Neural cell (in vitro differentiated cells): Measurements from ENCODE around the gene SLC26A4. TPM values are rescaled to one million over a fixed set of nuclear protein-coding genes. Genes with fewer than 3 reads are reported as not detected.

ENCODE experiments used
- H2AFZ ChIP-seq: fragments of 200-600, 300-800 bp; sonication (generic), shearing (Covaris generic); 2 replicates; pipeline ENCODE4 v1.6.0; 2014; ENCODE audit warnings: low read depth, mild to moderate bottlenecking, antibody characterized with exemption, low read length, moderate library complexity
- H3F3A ChIP-seq: fragments of 200-600 bp; shearing (Covaris generic); 2 replicates; pipeline ENCODE4 v1.6.1; 2016; ENCODE audit warnings: mild to moderate bottlenecking, moderate library complexity, mixed read lengths, antibody characterized with exemption, low read length; ENCODE audit not compliant: insufficient read depth, poor library complexity, severe bottlenecking
- H3K27ac ChIP-seq: fragments of 200-600, 300-800 bp; sonication (generic), shearing (Covaris generic); 2 replicates; pipeline ENCODE4 v1.5.1; 2014; ENCODE audit warnings: mild to moderate bottlenecking, low read length, moderate library complexity
- H3K27me3 ChIP-seq: fragments of 300-800, 200-600 bp; sonication (generic), shearing (Covaris generic); 2 replicates; pipeline ENCODE4 v1.6.0; 2014; ENCODE audit warnings: mild to moderate bottlenecking, low read depth, low read length, moderate library complexity; ENCODE audit not compliant: insufficient read depth
- H3K36me3 ChIP-seq: fragments of 300-800, 200-600 bp; sonication (generic), shearing (Covaris generic); 2 replicates; pipeline ENCODE4 v1.5.1; 2014; ENCODE audit warnings: mild to moderate bottlenecking, antibody characterized with exemption, low read length, moderate library complexity; ENCODE audit not compliant: insufficient read depth
- H3K4me2 ChIP-seq: fragments of 300-800, 200-600 bp; sonication (generic), shearing (Covaris generic); 2 replicates; pipeline ENCODE4 v1.6.0; 2014; ENCODE audit warnings: mild to moderate bottlenecking, low read length
- H3K4me3 ChIP-seq: fragments of 300-800, 200-600 bp; sonication (generic), shearing (Covaris generic); 2 replicates; pipeline ENCODE4 v1.5.1; 2014; ENCODE audit warnings: mild to moderate bottlenecking, low read length, moderate library complexity
- H3K79me2 ChIP-seq: fragments of 200-600 bp; shearing (Covaris generic); replicated peaks from 2 replicates; pipeline ENCODE4 v1.6.0; 2014; ENCODE audit warnings: mild to moderate bottlenecking, low read length, moderate library complexity; ENCODE audit not compliant: insufficient read depth
- H3K9ac ChIP-seq: fragments of 300-800, 200-600 bp; sonication (generic), shearing (Covaris generic); 2 replicates; pipeline ENCODE4 v1.6.1; 2016; ENCODE audit warnings: mild to moderate bottlenecking, low read length, mixed read lengths
- H3K9me2 ChIP-seq: fragments of 200-600 bp; shearing (Covaris generic); 2 replicates; pipeline ENCODE4 v1.6.1; 2016; ENCODE audit warnings: mild to moderate bottlenecking, low read length, mixed read lengths; ENCODE audit not compliant: insufficient read depth
- H3K9me3 ChIP-seq: fragments of 200-600, 300-800 bp; sonication (generic), shearing (Covaris generic); 2 replicates; pipeline ENCODE4 v1.6.1; 2016; ENCODE audit warnings: mild to moderate bottlenecking, mixed run types, low read length, moderate library complexity, mixed read lengths
- H4K20me1 ChIP-seq: fragments of 200-600 bp; shearing (Covaris generic); 2 replicates; pipeline ENCODE4 v1.6.1; 2016; ENCODE audit warnings: mild to moderate bottlenecking, mixed run types; ENCODE audit not compliant: insufficient read depth
- CTCF ChIP-seq: fragments of 450-650 bp; IDR thresholded peaks from 2 replicates; pipeline ENCODE4 v1.5.1; 2014; ENCODE audit warnings: antibody characterized with exemption, mild to moderate bottlenecking, moderate library complexity; ENCODE audit not compliant: poor library complexity, severe bottlenecking
- EP300 ChIP-seq: fragments of 450-650 bp; conservative IDR thresholded peaks from 2 replicates; pipeline ENCODE4 v1.6.1; 2014; ENCODE audit warnings: antibody characterized with exemption, mild to moderate bottlenecking, moderate library complexity; ENCODE audit not compliant: poor library complexity, severe bottlenecking
- EZH2 ChIP-seq: fragments of 200-600, 300-800 bp; shearing (Covaris generic), sonication (generic); IDR thresholded peaks from 2 replicates; pipeline ENCODE4 v1.6.1; 2014; ENCODE audit warnings: antibody characterized with exemption, low read length, borderline replicate concordance, mild to moderate bottlenecking; ENCODE audit not compliant: insufficient read depth, poor library complexity, severe bottlenecking
- MXI1 ChIP-seq: fragments of 450-650 bp; conservative IDR thresholded peaks from 2 replicates; pipeline ENCODE4 v1.6.1; 2014; ENCODE audit warnings: antibody characterized with exemption, mild to moderate bottlenecking; ENCODE audit not compliant: poor library complexity, severe bottlenecking
- POLR2AphosphoS5 ChIP-seq: IDR thresholded peaks from 2 replicates; pipeline ENCODE4 v1.6.1; 2012
- RAD21 ChIP-seq: fragments of 450-650 bp; conservative IDR thresholded peaks from 2 replicates; pipeline ENCODE4 v1.6.1; 2014; ENCODE audit warnings: antibody characterized with exemption, mild to moderate bottlenecking, moderate library complexity
- SMC3 ChIP-seq: fragments of 450-650 bp; conservative IDR thresholded peaks from 2 replicates; pipeline ENCODE4 v1.6.1; 2014; ENCODE audit warnings: antibody characterized with exemption, mild to moderate bottlenecking, moderate library complexity; ENCODE audit not compliant: poor library complexity
- TAF1 ChIP-seq: IDR thresholded peaks from 2 replicates; pipeline ENCODE4 v1.6.1; 2012; ENCODE audit warnings: low read depth
- polyA plus RNA-seq: library from polyadenylated mRNA; depleted of rRNA; stranded (reverse); fragments of >200 nt; gene quantifications from 2 replicates; pipeline ENCODE4 v1.2.3, GENCODE V29; 2014
- TF ChIP-seq, protein P1 (sequence below): IDR thresholded peaks from 2 replicates; pipeline ENCODE4 v1.6.1; 2012; ENCODE audit warnings: borderline replicate concordance

Gene SLC26A4
- polyA plus RNA-seq, 1 donor from 2014 or later, result not detected

- H2AFZ ChIP-seq, result no peak overlapping the region
- no peaks in the 10 kb centered on the region for H4K20me1 ChIP-seq
- H3K9me3 ChIP-seq, result no peaks in the 10 kb centered on the region
- no peaks in the 10 kb centered on the region for H3K27me3 ChIP-seq
- no peaks in the 10 kb centered on the region for H3K79me2 ChIP-seq
- H3F3A ChIP-seq, result no peaks in the 10 kb centered on the region
- no peaks in the 10 kb centered on the region for H3K9me2 ChIP-seq
- no peaks in the 10 kb centered on the region for H3K36me3 ChIP-seq
- H3K4me2 ChIP-seq, result no peak overlapping the region
- no peak overlapping the region for H3K9ac ChIP-seq
- no peak overlapping the region for H3K4me3 ChIP-seq
- no peak for TF ChIP-seq EP300
- TF ChIP-seq SMC3, result no peak
- TF ChIP-seq CTCF, result no peak
- TF ChIP-seq, protein P1, sequence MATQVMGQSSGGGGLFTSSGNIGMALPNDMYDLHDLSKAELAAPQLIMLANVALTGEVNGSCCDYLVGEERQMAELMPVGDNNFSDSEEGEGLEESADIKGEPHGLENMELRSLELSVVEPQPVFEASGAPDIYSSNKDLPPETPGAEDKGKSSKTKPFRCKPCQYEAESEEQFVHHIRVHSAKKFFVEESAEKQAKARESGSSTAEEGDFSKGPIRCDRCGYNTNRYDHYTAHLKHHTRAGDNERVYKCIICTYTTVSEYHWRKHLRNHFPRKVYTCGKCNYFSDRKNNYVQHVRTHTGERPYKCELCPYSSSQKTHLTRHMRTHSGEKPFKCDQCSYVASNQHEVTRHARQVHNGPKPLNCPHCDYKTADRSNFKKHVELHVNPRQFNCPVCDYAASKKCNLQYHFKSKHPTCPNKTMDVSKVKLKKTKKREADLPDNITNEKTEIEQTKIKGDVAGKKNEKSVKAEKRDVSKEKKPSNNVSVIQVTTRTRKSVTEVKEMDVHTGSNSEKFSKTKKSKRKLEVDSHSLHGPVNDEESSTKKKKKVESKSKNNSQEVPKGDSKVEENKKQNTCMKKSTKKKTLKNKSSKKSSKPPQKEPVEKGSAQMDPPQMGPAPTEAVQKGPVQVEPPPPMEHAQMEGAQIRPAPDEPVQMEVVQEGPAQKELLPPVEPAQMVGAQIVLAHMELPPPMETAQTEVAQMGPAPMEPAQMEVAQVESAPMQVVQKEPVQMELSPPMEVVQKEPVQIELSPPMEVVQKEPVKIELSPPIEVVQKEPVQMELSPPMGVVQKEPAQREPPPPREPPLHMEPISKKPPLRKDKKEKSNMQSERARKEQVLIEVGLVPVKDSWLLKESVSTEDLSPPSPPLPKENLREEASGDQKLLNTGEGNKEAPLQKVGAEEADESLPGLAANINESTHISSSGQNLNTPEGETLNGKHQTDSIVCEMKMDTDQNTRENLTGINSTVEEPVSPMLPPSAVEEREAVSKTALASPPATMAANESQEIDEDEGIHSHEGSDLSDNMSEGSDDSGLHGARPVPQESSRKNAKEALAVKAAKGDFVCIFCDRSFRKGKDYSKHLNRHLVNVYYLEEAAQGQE, result no peak
- TF ChIP-seq TAF1, result no peak
- no peak for TF ChIP-seq EZH2
- TF ChIP-seq POLR2AphosphoS5, result no peak
- no peak for TF ChIP-seq RAD21
- no peak for TF ChIP-seq MXI1
- no peak overlapping the region for H3K27ac ChIP-seq
These were observed 44.5 kb upstream of the SLC26A4 start for GRCh38 chr7:107615910-107616680.

- Histone ChIP-seq H3K9me3 (no peaks in the 10 kb centered on the region), H3F3A (no peaks in the 10 kb centered on the region), H3K27me3 (no peaks in the 10 kb centered on the region), H3K27ac (no peak overlapping the region), H3K4me2 (no peak overlapping the region), H3K9ac (no peak overlapping the region), H3K9me2 (no peaks in the 10 kb centered on the region), H2AFZ (no peak overlapping the region), H3K36me3 (no peaks in the 10 kb centered on the region), H3K4me3 (no peak overlapping the region), H4K20me1 (no peaks in the 10 kb centered on the region), H3K79me2 (no peaks in the 10 kb centered on the region)
- TF ChIP-seq MXI1 (no peak), POLR2AphosphoS5 (no peak)
These were observed 38.2 kb upstream of the SLC26A4 start for GRCh38 chr7:107622429-107622828.
